ENCODE results near the gene PTPN21. TPM values are rescaled to one million over a fixed set of nuclear protein-coding genes. Genes with fewer than 3 reads are reported as not detected.
A peak's percentile ranks its signal among the peaks of the same experiment; 100 is the strongest.

PTPN21 gene
- total and polyA plus RNA-seq, 9 of the 15 experiments (the other 6 are each of a cell fraction or from before 2014, with no cell fraction given), result 0.06 to 1.9 (median 0.94) TPM

GRCh38 chr14:88554457-88555286, at the start of gene PTPN21 (continued):
- no peak for TF ChIP-seq ATF4 (CRISPR knock-in tag; IDR thresholded peaks at IDR 0.05)
- TF ChIP-seq, protein P1, sequence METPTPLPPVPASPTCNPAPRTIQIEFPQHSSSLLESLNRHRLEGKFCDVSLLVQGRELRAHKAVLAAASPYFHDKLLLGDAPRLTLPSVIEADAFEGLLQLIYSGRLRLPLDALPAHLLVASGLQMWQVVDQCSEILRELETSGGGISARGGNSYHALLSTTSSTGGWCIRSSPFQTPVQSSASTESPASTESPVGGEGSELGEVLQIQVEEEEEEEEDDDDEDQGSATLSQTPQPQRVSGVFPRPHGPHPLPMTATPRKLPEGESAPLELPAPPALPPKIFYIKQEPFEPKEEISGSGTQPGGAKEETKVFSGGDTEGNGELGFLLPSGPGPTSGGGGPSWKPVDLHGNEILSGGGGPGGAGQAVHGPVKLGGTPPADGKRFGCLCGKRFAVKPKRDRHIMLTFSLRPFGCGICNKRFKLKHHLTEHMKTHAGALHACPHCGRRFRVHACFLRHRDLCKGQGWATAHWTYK (CRISPR knock-in tag; IDR thresholded peaks at IDR 0.05), result no peak
- TF ChIP-seq, protein P2, sequence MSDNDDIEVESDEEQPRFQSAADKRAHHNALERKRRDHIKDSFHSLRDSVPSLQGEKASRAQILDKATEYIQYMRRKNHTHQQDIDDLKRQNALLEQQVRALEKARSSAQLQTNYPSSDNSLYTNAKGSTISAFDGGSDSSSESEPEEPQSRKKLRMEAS (CRISPR knock-in tag; IDR thresholded peaks at IDR 0.05), result no peak
- no peak for TF ChIP-seq POU5F1 (IDR thresholded peaks at IDR 0.05; ENCODE audit: borderline replicate concordance, low read depth, low read length, partially characterized antibody)
- TF ChIP-seq, protein P3, sequence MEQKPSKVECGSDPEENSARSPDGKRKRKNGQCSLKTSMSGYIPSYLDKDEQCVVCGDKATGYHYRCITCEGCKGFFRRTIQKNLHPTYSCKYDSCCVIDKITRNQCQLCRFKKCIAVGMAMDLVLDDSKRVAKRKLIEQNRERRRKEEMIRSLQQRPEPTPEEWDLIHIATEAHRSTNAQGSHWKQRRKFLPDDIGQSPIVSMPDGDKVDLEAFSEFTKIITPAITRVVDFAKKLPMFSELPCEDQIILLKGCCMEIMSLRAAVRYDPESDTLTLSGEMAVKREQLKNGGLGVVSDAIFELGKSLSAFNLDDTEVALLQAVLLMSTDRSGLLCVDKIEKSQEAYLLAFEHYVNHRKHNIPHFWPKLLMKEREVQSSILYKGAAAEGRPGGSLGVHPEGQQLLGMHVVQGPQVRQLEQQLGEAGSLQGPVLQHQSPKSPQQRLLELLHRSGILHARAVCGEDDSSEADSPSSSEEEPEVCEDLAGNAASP (IDR thresholded peaks at IDR 0.05), result no peak
- TF ChIP-seq GABPB2 (CRISPR knock-in tag; conservative IDR thresholded peaks at IDR 0.05), result no peak
- TF ChIP-seq RBM15 (IDR thresholded peaks at IDR 0.05; ENCODE audit: insufficient read depth, low read length), result no peak
- no peak for TF ChIP-seq RAD21 (CRISPR knock-in tag; conservative IDR thresholded peaks at IDR 0.05 in 1 of 2, IDR thresholded peaks at IDR 0.05 in 1 of 2)
- TF ChIP-seq XRCC5 (IDR thresholded peaks at IDR 0.05; ENCODE audit: low read depth, low read length), result no peak
- TF ChIP-seq NELFE (IDR thresholded peaks at IDR 0.05; ENCODE audit: insufficient read depth, insufficient read length), result no peak
- TF ChIP-seq MCM2 (IDR thresholded peaks at IDR 0.05; ENCODE audit: low read depth), result no peak
- no peak for TF ChIP-seq ZNF57 (CRISPR knock-in tag; IDR thresholded peaks at IDR 0.05)
- TF ChIP-seq, protein P4, sequence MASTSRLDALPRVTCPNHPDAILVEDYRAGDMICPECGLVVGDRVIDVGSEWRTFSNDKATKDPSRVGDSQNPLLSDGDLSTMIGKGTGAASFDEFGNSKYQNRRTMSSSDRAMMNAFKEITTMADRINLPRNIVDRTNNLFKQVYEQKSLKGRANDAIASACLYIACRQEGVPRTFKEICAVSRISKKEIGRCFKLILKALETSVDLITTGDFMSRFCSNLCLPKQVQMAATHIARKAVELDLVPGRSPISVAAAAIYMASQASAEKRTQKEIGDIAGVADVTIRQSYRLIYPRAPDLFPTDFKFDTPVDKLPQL (IDR thresholded peaks at IDR 0.05; ENCODE audit: extremely low read depth, insufficient read length), result no peak
- no peak for TF ChIP-seq MTA3 (IDR thresholded peaks at IDR 0.05; ENCODE audit: borderline replicate concordance)
- TF ChIP-seq THAP7 (CRISPR knock-in tag; IDR thresholded peaks at IDR 0.05), result no peak
- peak; percentile 93 to 97 for TF ChIP-seq TEAD1 (CRISPR knock-in tag; IDR thresholded peaks at IDR 0.05)
- no peak for TF ChIP-seq CSDE1 (IDR thresholded peaks at IDR 0.05)
- TF ChIP-seq GABPA (tag; conservative IDR thresholded peaks at IDR 0.05; ENCODE audit: low read depth), result peak; percentile 65
- no peak for TF ChIP-seq CREM (IDR thresholded peaks at IDR 0.05; ENCODE audit: low read depth)
- no peak for TF ChIP-seq NFATC3 (IDR thresholded peaks at IDR 0.05)
- peak; percentile 68 for TF ChIP-seq ZFX (CRISPR knock-in tag; IDR thresholded peaks at IDR 0.05)
- no peak for TF ChIP-seq HMBOX1 (IDR thresholded peaks at IDR 0.05)
